ENCODE results near the gene PPP2R2D.
"Not testable (repeated sequence)": the region's sequence is repeated elsewhere in the genome, so short reads cannot be mapped to it uniquely, and the experiment has no call there.

PPP2R2D gene

GRCh38 chr10:131869344-131869743 lies 31.5 kb upstream of the PPP2R2D start:
- no peak for FAIRE-seq

- FAIRE-seq, result no peak
These were observed 30.4 kb upstream of the PPP2R2D start for GRCh38 chr10:131870411-131870810.

- FAIRE-seq, result no peak
These were observed 29.8 kb upstream of the PPP2R2D start for GRCh38 chr10:131870831-131871672.

- no peak for FAIRE-seq
These were observed 29.2 kb upstream of the PPP2R2D start for GRCh38 chr10:131871673-131872005.

- no peak for FAIRE-seq
These were observed 28.6 kb upstream of the PPP2R2D start for GRCh38 chr10:131872011-131872826.

GRCh38 chr10:131872827-131873375 lies 27.9 kb upstream of the PPP2R2D start:
- FAIRE-seq, result no peak

- FAIRE-seq, result no peak
These were observed 25.8 kb upstream of the PPP2R2D start for GRCh38 chr10:131874991-131875451.

- FAIRE-seq, result no peak
These were observed 25.3 kb upstream of the PPP2R2D start for GRCh38 chr10:131875501-131875900.

GRCh38 chr10:131876017-131876416 lies 24.8 kb upstream of the PPP2R2D start:
- FAIRE-seq, result no peak

- no peak for FAIRE-seq
These were observed 24.3 kb upstream of the PPP2R2D start for GRCh38 chr10:131876508-131876907.

GRCh38 chr10:131880016-131880590 lies 20.7 kb upstream of the PPP2R2D start:
- no peak for FAIRE-seq

GRCh38 chr10:131881104-131881880 lies 19.5 kb upstream of the PPP2R2D start:
- no peak for FAIRE-seq

GRCh38 chr10:131882151-131882550 lies 18.7 kb upstream of the PPP2R2D start:
- FAIRE-seq, result no peak

- no peak for FAIRE-seq
These were observed 18.0 kb upstream of the PPP2R2D start for GRCh38 chr10:131882590-131883451.

GRCh38 chr10:131883621-131884393 lies 17.0 kb upstream of the PPP2R2D start:
- not testable (repeated sequence) for FAIRE-seq

- no peak for FAIRE-seq
These were observed 15.2 kb upstream of the PPP2R2D start for GRCh38 chr10:131885391-131886165.

- no peak for FAIRE-seq
These were observed 14.6 kb upstream of the PPP2R2D start for GRCh38 chr10:131886237-131886636.

- no peak for FAIRE-seq
These were observed 12.6 kb upstream of the PPP2R2D start for GRCh38 chr10:131888186-131888604.

- no peak for FAIRE-seq
These were observed 11.1 kb upstream of the PPP2R2D start for GRCh38 chr10:131889755-131890154.

Measured in A204.1 (cell line).